OCI-LY1 (cell line): ENCODE results near the gene SPOCK1.

Experiments used
- H2AFZ ChIP-seq: fragments of 200-600 bp; sonication (generic), shearing (Covaris generic); 2 replicates; pipeline ENCODE4 v1.6.0; 2014; ENCODE audit warnings: antibody characterized with exemption, mild to moderate bottlenecking, low read length
- H3F3A ChIP-seq: fragments of 200-600 bp; sonication (generic), shearing (Covaris generic); 2 replicates; pipeline ENCODE4 v1.6.0; 2014; ENCODE audit warnings: mild to moderate bottlenecking, antibody characterized with exemption, low read length, moderate library complexity; ENCODE audit not compliant: insufficient read depth
- H3K27ac ChIP-seq: fragments of 200-600 bp; sonication (generic); 2 replicates; pipeline ENCODE4 v1.5.1; 2014; ENCODE audit warnings: low read length, mixed run types, mild to moderate bottlenecking, low read depth; ENCODE audit not compliant: poor library complexity, severe bottlenecking
- H3K27me3 ChIP-seq: fragments of 200-600 bp; sonication (generic); 2 replicates; pipeline ENCODE4 v1.6.0; 2014; ENCODE audit warnings: antibody characterized with exemption, mild to moderate bottlenecking, low read length, moderate library complexity; ENCODE audit not compliant: insufficient read depth
- H3K36me3 ChIP-seq: fragments of 200-600 bp; sonication (generic); 2 replicates; pipeline ENCODE4 v1.6.1; 2014; ENCODE audit warnings: mild to moderate bottlenecking, antibody characterized with exemption, low read length, moderate library complexity, mixed read lengths; ENCODE audit not compliant: insufficient read depth
- H3K4me1 ChIP-seq: fragments of 200-600 bp; sonication (generic); 2 replicates; pipeline ENCODE4 v1.5.1; 2014; ENCODE audit warnings: mild to moderate bottlenecking, low read length, moderate library complexity; ENCODE audit not compliant: insufficient read depth, severe bottlenecking
- H3K4me2 ChIP-seq: fragments of 200-600 bp; sonication (generic), shearing (Covaris generic); 2 replicates; pipeline ENCODE4 v1.6.1; 2014; ENCODE audit warnings: low read length
- H3K4me3 ChIP-seq: fragments of 200-600 bp; sonication (generic); 2 replicates; pipeline ENCODE4 v1.5.1; 2014; ENCODE audit warnings: low read length, low read depth, mild to moderate bottlenecking, mixed read lengths; ENCODE audit not compliant: poor library complexity, severe bottlenecking
- H3K79me2 ChIP-seq: fragments of 200-600 bp; shearing (Covaris generic); 2 replicates; pipeline ENCODE4 v1.6.1; 2016; ENCODE audit warnings: mixed run types, low read length, mixed read lengths; ENCODE audit not compliant: insufficient read depth
- H3K9ac ChIP-seq: fragments of 200-600 bp; sonication (generic), shearing (Covaris generic); 2 replicates; pipeline ENCODE4 v1.6.1; 2014; ENCODE audit warnings: mild to moderate bottlenecking, low read length, mixed read lengths
- H3K9me2 ChIP-seq: fragments of 200-600 bp; sonication (generic), shearing (Covaris generic); 2 replicates; pipeline ENCODE4 v1.6.1; 2014; ENCODE audit warnings: low read depth, mild to moderate bottlenecking, low read length, mixed read lengths
- H3K9me3 ChIP-seq: fragments of 200-600 bp; shearing (Covaris generic); 2 replicates; pipeline ENCODE4 v1.6.1; 2014; ENCODE audit warnings: low read length, mixed read lengths
- H4K20me1 ChIP-seq: fragments of 200-600 bp; sonication (generic), shearing (Covaris generic); 2 replicates; pipeline ENCODE4 v1.6.0; 2016; ENCODE audit warnings: mild to moderate bottlenecking, low read length; ENCODE audit not compliant: insufficient read depth
- EZH2 ChIP-seq: fragments of 200-600 bp; sonication (generic), shearing (Covaris generic); IDR thresholded peaks from 2 replicates; pipeline ENCODE4 v1.8.0; 2017; ENCODE audit warnings: borderline replicate concordance, mixed run types, mild to moderate bottlenecking, antibody characterized with exemption, low read length, moderate library complexity, mixed read lengths
- TF ChIP-seq, protein P1 (sequence below): fragments of 200-600 bp; sonication (generic), shearing (Covaris generic); IDR thresholded peaks from 2 replicates; pipeline ENCODE4 v1.5.1; 2017; ENCODE audit warnings: mild to moderate bottlenecking, antibody characterized with exemption, low read length, moderate library complexity, mixed read lengths

Gene SPOCK1

DNA sequence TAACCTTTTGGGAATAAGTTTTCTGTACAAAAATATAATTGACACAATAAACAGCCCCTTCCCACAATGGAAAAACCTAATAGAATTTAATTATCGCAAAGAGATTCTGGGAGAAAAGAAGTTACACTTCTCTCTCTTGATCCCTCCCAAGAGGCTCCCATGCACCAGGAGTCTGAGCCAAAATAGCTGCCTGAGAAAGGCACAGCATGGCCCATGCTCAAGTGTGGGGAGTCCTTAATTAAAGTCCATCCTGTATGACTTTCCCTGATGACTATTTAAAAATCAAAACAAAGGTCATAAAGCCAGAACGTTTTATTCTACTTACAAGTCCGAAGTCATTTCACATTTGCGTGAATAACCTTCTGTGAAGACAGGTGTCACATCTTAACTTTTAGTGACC is 155.1 kb downstream of the SPOCK1 start:
- no peaks in the 10 kb centered on the region for H3K79me2 ChIP-seq
- no peaks in the 10 kb centered on the region for H3F3A ChIP-seq
- no peaks in the 10 kb centered on the region for H3K27me3 ChIP-seq
- no peaks in the 10 kb centered on the region for H3K36me3 ChIP-seq
- no peak overlapping the region for H3K4me2 ChIP-seq
- no peak overlapping the region for H2AFZ ChIP-seq
- H4K20me1 ChIP-seq, result no peaks in the 10 kb centered on the region
- H3K9me3 ChIP-seq, result no peaks in the 10 kb centered on the region
- no peak overlapping the region for H3K9ac ChIP-seq
- no peaks in the 10 kb centered on the region for H3K4me1 ChIP-seq
- no peak overlapping the region for H3K27ac ChIP-seq
- no peaks in the 10 kb centered on the region for H3K9me2 ChIP-seq
- no peak overlapping the region for H3K4me3 ChIP-seq
- TF ChIP-seq EZH2, result no peak
- TF ChIP-seq, protein P1, sequence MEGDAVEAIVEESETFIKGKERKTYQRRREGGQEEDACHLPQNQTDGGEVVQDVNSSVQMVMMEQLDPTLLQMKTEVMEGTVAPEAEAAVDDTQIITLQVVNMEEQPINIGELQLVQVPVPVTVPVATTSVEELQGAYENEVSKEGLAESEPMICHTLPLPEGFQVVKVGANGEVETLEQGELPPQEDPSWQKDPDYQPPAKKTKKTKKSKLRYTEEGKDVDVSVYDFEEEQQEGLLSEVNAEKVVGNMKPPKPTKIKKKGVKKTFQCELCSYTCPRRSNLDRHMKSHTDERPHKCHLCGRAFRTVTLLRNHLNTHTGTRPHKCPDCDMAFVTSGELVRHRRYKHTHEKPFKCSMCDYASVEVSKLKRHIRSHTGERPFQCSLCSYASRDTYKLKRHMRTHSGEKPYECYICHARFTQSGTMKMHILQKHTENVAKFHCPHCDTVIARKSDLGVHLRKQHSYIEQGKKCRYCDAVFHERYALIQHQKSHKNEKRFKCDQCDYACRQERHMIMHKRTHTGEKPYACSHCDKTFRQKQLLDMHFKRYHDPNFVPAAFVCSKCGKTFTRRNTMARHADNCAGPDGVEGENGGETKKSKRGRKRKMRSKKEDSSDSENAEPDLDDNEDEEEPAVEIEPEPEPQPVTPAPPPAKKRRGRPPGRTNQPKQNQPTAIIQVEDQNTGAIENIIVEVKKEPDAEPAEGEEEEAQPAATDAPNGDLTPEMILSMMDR, result no peak

DNA sequence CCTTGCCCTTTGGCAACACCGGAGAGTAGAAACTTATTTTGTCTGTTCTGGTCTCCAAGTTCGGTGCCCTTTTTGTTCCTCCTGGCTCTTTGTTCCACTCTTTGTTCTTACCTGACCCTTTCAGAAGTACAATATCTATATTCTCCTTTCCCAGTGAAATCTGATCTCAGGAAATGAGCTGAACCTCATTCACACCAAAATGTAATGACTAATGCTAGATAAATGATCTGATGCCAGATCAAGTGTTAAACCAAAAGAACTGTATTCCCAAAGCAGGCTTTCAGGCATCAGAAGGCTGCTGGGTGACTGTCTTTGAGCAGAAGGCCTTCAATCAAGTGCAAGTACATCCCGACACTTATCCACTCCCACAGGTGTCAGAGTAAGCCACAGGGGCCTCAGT is 156.4 kb downstream of the SPOCK1 start:
- H3K27me3 ChIP-seq, result no peaks in the 10 kb centered on the region
- H2AFZ ChIP-seq, result no peak overlapping the region
- no peaks in the 10 kb centered on the region for H3K9me2 ChIP-seq
- no peaks in the 10 kb centered on the region for H3F3A ChIP-seq
- no peaks in the 10 kb centered on the region for H3K4me1 ChIP-seq
- no peaks in the 10 kb centered on the region for H3K79me2 ChIP-seq
- H4K20me1 ChIP-seq, result no peaks in the 10 kb centered on the region
- TF ChIP-seq EZH2, result no peak
- TF ChIP-seq, protein P1, result no peak
- H3K9ac ChIP-seq, result no peak overlapping the region
- no peak overlapping the region for H3K27ac ChIP-seq
- no peaks in the 10 kb centered on the region for H3K9me3 ChIP-seq
- H3K36me3 ChIP-seq, result no peaks in the 10 kb centered on the region
- no peak overlapping the region for H3K4me2 ChIP-seq
- no peak overlapping the region for H3K4me3 ChIP-seq

DNA sequence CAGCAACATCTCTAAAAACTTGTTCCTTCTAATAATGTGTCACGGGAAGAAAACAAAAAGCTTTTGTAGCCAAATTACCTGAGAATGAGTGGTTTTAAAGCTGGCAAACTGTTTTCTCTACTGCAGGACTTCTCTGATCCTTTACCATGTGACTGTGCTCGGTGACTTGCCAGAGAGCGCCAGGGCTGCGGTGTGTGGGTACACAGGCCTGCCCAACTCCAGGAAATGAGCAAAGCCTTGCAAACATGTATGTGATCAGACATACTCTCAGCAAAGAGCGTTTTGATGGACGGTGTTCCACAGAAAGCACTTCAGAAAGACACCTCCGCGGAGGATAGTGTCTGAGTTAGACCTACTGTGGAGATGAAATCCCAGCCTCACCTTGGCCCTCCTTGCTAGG is 157.3 kb downstream of the SPOCK1 start:
- H3K9ac ChIP-seq, result no peak overlapping the region
- no peak overlapping the region for H2AFZ ChIP-seq
- no peaks in the 10 kb centered on the region for H3K36me3 ChIP-seq
- H3K27ac ChIP-seq, result no peak overlapping the region
- H3K9me3 ChIP-seq, result no peaks in the 10 kb centered on the region
- H3K9me2 ChIP-seq, result no peaks in the 10 kb centered on the region
- no peaks in the 10 kb centered on the region for H4K20me1 ChIP-seq
- TF ChIP-seq EZH2, result no peak
- TF ChIP-seq, protein P1, result no peak
- H3K79me2 ChIP-seq, result no peaks in the 10 kb centered on the region
- H3K27me3 ChIP-seq, result no peaks in the 10 kb centered on the region
- no peak overlapping the region for H3K4me2 ChIP-seq
- no peak overlapping the region for H3K4me3 ChIP-seq
- no peaks in the 10 kb centered on the region for H3K4me1 ChIP-seq
- H3F3A ChIP-seq, result no peaks in the 10 kb centered on the region
